K562 (cell line): Measurements from ENCODE around the gene IL1RL2. TPM values are rescaled to one million over a fixed set of nuclear protein-coding genes. Genes with fewer than 3 reads are reported as not detected.
A peak's percentile ranks its signal among the peaks of the same experiment; 100 is the strongest.

Experiments
- ATAC-seq: fragments of 200-7000 bp; cut with Tn5 transposase; 3 replicates; pipeline ENCODE4 v1.9.1; 2020; ENCODE audit warnings: moderate library complexity
- BruUV-seq: library from RNA; stranded (reverse); fragments of 400-500 nt; replicated peaks from 2 replicates; lab custom pipeline; 2021; lab: Mats Ljungman, UMichigan
- CTCF ChIA-PET: fragments of 300-600 bp; formaldehyde crosslinking; extraction: SDS; loops from one replicate; lab custom pipeline; 2021; ENCODE audit warnings: low intra/inter-chr PET ratio; lab: Yijun Ruan, JAX
- POLR2A ChIA-PET: fragments of 300-600, 350-650 bp; sonication (Branson Sonifier 250); formaldehyde crosslinking; extraction: SDS; loops from one replicate; lab custom pipeline; 2021; ENCODE audit warnings: antibody characterized with exemption, inconsistent platforms; lab: Yijun Ruan, JAX
- DNase-seq, 4 experiments: peaks; one replicate each; pipeline versions ENCODE4 v3.0.0 to v3.0.0-alpha.2; 2011 to 2018; ENCODE audit warnings: low spot score in 3 of 4, mixed read lengths in 3 of 4; ENCODE audit errors: extremely low read depth in 1 of 4
- FAIRE-seq: peaks from 2 replicates; lab custom pipeline; 2011; peaks lifted over from hg19 to GRCh38; lab: Jason Lieb, UNC
- H2AFZ ChIP-seq: 2 replicates; pipeline ENCODE4 v1.6.0; 2011; ENCODE audit warnings: low read depth, low read length, control low read depth, inconsistent platforms
- H3K27ac ChIP-seq: fragments of 200-600 bp; 3 replicates; pipeline ENCODE4 v1.8.0; 2011; ENCODE audit warnings: low read depth, mild to moderate bottlenecking, control low read depth, inconsistent platforms, low read length, moderate library complexity, mixed read lengths; ENCODE audit errors: extremely low read depth
- H3K27me3 ChIP-seq, 2 experiments: fragments of 300-600 bp in 1 of 2; 2 replicates in 1 of 2; 3 replicates in 1 of 2; pipeline versions ENCODE4 v1.6.0 to v1.8.0; 2011; ENCODE audit warnings: inconsistent platforms in 2 of 2, low read length in 2 of 2, mild to moderate bottlenecking in 1 of 2, mixed read lengths in 1 of 2, moderate library complexity in 1 of 2; ENCODE audit not compliant: control insufficient read depth in 2 of 2, insufficient read depth in 2 of 2
- H3K36me3 ChIP-seq: fragments of 300-600 bp; 3 replicates; pipeline ENCODE4 v1.8.0; 2011; ENCODE audit warnings: mild to moderate bottlenecking, low read length, inconsistent platforms; ENCODE audit not compliant: control insufficient read depth, insufficient read depth
- H3K4me1 ChIP-seq, 2 experiments: fragments of 200-600 bp in 1 of 2; replicated peaks in 1 of 2; 2 replicates in 1 of 2; 3 replicates in 1 of 2; pipeline versions ENCODE4 v1.5.1 to v1.8.0; 2011; ENCODE audit warnings: inconsistent platforms in 2 of 2, low read length in 2 of 2, mild to moderate bottlenecking in 1 of 2, mixed read lengths in 1 of 2, moderate library complexity in 1 of 2; ENCODE audit not compliant: control insufficient read depth in 2 of 2, insufficient read depth in 2 of 2
- H3K4me2 ChIP-seq: 2 replicates; pipeline ENCODE4 v1.6.1; 2011; ENCODE audit warnings: low read length, control low read depth, inconsistent platforms, mixed read lengths; ENCODE audit not compliant: insufficient read depth
- H3K4me3 ChIP-seq: fragments of 200-600 bp; sonication (generic), shearing (Covaris generic); 2 replicates; pipeline ENCODE4 v1.5.1; 2016; ENCODE audit warnings: control low read depth, inconsistent platforms
- H3K79me2 ChIP-seq: fragments of 200-600 bp; 3 replicates; pipeline ENCODE4 v1.8.0; 2011; ENCODE audit warnings: low read length, inconsistent platforms; ENCODE audit not compliant: control insufficient read depth, insufficient read depth
- H3K9ac ChIP-seq, 2 experiments: 2 replicates each; pipeline versions ENCODE4 v1.6.0 to v1.6.1; 2011; ENCODE audit warnings: low read depth in 2 of 2, low read length in 2 of 2, control low read depth in 1 of 2, inconsistent platforms in 1 of 2, mild to moderate bottlenecking in 1 of 2, mixed read lengths in 1 of 2; ENCODE audit not compliant: insufficient read depth in 1 of 2
- H3K9me1 ChIP-seq: one replicate; pipeline ENCODE4 v1.6.0; 2011; ENCODE audit warnings: inconsistent platforms, mild to moderate bottlenecking, low read length, moderate library complexity; ENCODE audit not compliant: control insufficient read depth, insufficient read depth
- H3K9me3 ChIP-seq: replicated peaks from 2 replicates; pipeline ENCODE4 v1.5.1; 2011; ENCODE audit warnings: low read depth, low read length, inconsistent platforms; ENCODE audit not compliant: control insufficient read depth, insufficient read depth
- H4K20me1 ChIP-seq: replicated peaks from 2 replicates; pipeline ENCODE4 v1.6.1; 2011; ENCODE audit warnings: low read length, inconsistent platforms, mixed read lengths; ENCODE audit not compliant: control insufficient read depth, insufficient read depth
- CTCF ChIP-seq, 3 experiments: IDR thresholded peaks in 2 of 3; conservative IDR thresholded peaks in 1 of 3; 2 replicates each; pipeline ENCODE4 v1.5.1; 2011 to 2012; ENCODE audit warnings: low read length in 3 of 3, mild to moderate bottlenecking in 3 of 3, control low read depth in 2 of 3, improper control_type of control experiment in 1 of 3, inconsistent platforms in 1 of 3, low read depth in 1 of 3, mixed read lengths in 1 of 3, moderate library complexity in 1 of 3; ENCODE audit not compliant: insufficient read depth in 2 of 3
- FOXP4 ChIP-seq: sonication (generic); formaldehyde crosslinking; IDR thresholded peaks from 2 replicates; pipeline ENCODE4 v1.8.0; 2022; ENCODE audit warnings: mild to moderate bottlenecking, missing genetic modification reagents, borderline replicate concordance
- GABPB1 ChIP-seq: sonication (generic); formaldehyde crosslinking; IDR thresholded peaks from 2 replicates; pipeline ENCODE4 v1.8.0; 2022; ENCODE audit warnings: mild to moderate bottlenecking, missing genetic modification reagents
- HDAC8 ChIP-seq: fragments of 450-650 bp; IDR thresholded peaks from 2 replicates; pipeline ENCODE4 v1.6.1; 2016; ENCODE audit warnings: mild to moderate bottlenecking, missing genetic modification characterization, moderate library complexity, missing compliant biosample characterization
- MTA1 ChIP-seq: fragments of 450-650 bp; IDR thresholded peaks from 2 replicates; pipeline ENCODE4 v1.6.1; 2017; ENCODE audit warnings: borderline replicate concordance
- NCOA2 ChIP-seq, 2 experiments: fragments of 450-650 bp; IDR thresholded peaks; 2 replicates each; pipeline ENCODE4 v1.6.1; 2018; ENCODE audit warnings: mild to moderate bottlenecking in 2 of 2, moderate library complexity in 1 of 2; ENCODE audit not compliant: partially characterized antibody in 2 of 2
- PKNOX1 ChIP-seq: fragments of 450-650 bp; IDR thresholded peaks from 2 replicates; pipeline ENCODE4 v1.6.1; 2016
- SMC3 ChIP-seq: conservative IDR thresholded peaks from 2 replicates; pipeline ENCODE4 v1.6.1; 2011; ENCODE audit warnings: low read depth, low read length, improper control_type of control experiment; ENCODE audit not compliant: insufficient read depth
- SUPT5H ChIP-seq: fragments of 450-650 bp; IDR thresholded peaks from 2 replicates; pipeline ENCODE4 v1.6.1; 2016
- TAF7 ChIP-seq: fragments of 450-650 bp; IDR thresholded peaks from 2 replicates; pipeline ENCODE4 v1.6.1; 2016; ENCODE audit warnings: missing genetic modification characterization, missing compliant biosample characterization
- USF2 ChIP-seq: sonication (generic); formaldehyde crosslinking; IDR thresholded peaks from 2 replicates; pipeline ENCODE4 v1.5.0; 2020; ENCODE audit warnings: missing genetic modification reagents
- ZNF23 ChIP-seq: fragments of 250-450 bp; sonication (Bioruptor Pico); IDR thresholded peaks from 2 replicates; pipeline ENCODE4 v1.4.0; 2020; ENCODE audit warnings: mild to moderate bottlenecking
- ZNF347 ChIP-seq: fragments of 450-650 bp; formaldehyde crosslinking; IDR thresholded peaks from 2 replicates; pipeline ENCODE4 v1.4.0; 2020; ENCODE audit warnings: low read depth, mild to moderate bottlenecking, moderate library complexity
- WGBS: fragments of 100-300 bp; shearing (Covaris generic); methylation state at CpG from one replicate; pipeline ENCODE4 v1.1.6; 2016; ENCODE audit warnings: low coverage, mixed read lengths; ENCODE audit not compliant: insufficient coverage; ENCODE audit errors: missing lambda C conversion rate; 5-methylcytosine and 5-hydroxymethylcytosine counted together
- in situ Hi-C: fragments of 300-500 bp; cut with MboI; formaldehyde crosslinking; loops from 4 replicates; pipeline ENCODE4 v1.15.0; 2018; ENCODE audit warnings: inconsistent platforms, mixed read lengths
- intact Hi-C: fragments of 100-400 bp; cut with micrococcal nuclease; formaldehyde crosslinking; loops from 2 replicates; pipeline ENCODE4 v1.14.2; 2022
- polyA plus RNA-seq, 8 experiments: library from polyadenylated mRNA; depleted of rRNA in 4 of 8; stranded (reverse) in 5 of 8; unstranded in 3 of 8; fragments of >200 nt; fragmentation: Nextera tagmentation in 2 of 8; fragmentation: Illumina TruSeq in 1 of 8; extraction: Ambion mirVana in 2 of 8; extraction: Trizol in 1 of 8; gene quantifications; 2 replicates each; pipeline versions ENCODE4 v1.2.1 to v1.2.3, GENCODE V29; 2011 to 2014; ENCODE audit warnings: inconsistent platforms in 1 of 8, missing spikeins in 1 of 8
- total RNA-seq, 7 experiments: library from RNA; depleted of rRNA in 6 of 7; stranded (reverse); fragments of >200 nt in 6 of 7; fragmentation: Illumina TruSeq in 2 of 7; extraction: Trizol in 2 of 7; gene quantifications; 2 replicates each; pipeline versions ENCODE4 v1.2.1 to v1.2.3, GENCODE V29; 2011 to 2021; ENCODE audit warnings: low replicate concordance in 1 of 7

Gene IL1RL2
- total and polyA plus RNA-seq, 9 of the 15 experiments (the other 6 are each of a cell fraction or from before 2014, with no cell fraction given), result not detected

GRCh38 chr2:102245266-102246151, 58.7 kb downstream of the IL1RL2 start:
- Histone ChIP-seq H3K27me3 (0 out of 5 replicates have a peak, but pooled peaks cover 0 to 8% of the 10 kb centered on the region in 2 experiments), H3K4me3 (no peak overlapping the region), H3K9ac (no peak overlapping the region), H3K4me2 (no peak overlapping the region), H3K36me3 (no peaks in the 10 kb centered on the region), H4K20me1 (no peaks in the 10 kb centered on the region), H3K9me1 (no peaks in the 10 kb centered on the region), H2AFZ (no peak overlapping the region), H3K4me1 (peaks cover 0 to 8% of the 10 kb centered on the region in 2 experiments; a peak in 3 of 5 replicates), H3K9me3 (no peaks in the 10 kb centered on the region), H3K79me2 (no peaks in the 10 kb centered on the region), H3K27ac (no peak overlapping the region)
- ATAC-seq (peak; percentile 69), FAIRE-seq (no peak), DNase-seq (peak in 2 of 4 experiments; percentile 29 to 55)
- no TSS peak for BruUV-seq
- in situ Hi-C loops, result no loop called here
- intact Hi-C loops, result loop anchor here (5.0 kb wide), 1 partner anchor 112 kb away; the partner anchor contains the start of gene IL18R1
- WGBS, result 12% methylated on average over 19 of the region's 27 CpGs
- CTCF ChIA-PET, result interaction anchor here (1.1 to 1.7 kb wide), 6 partner anchors 108 to 239 kb away, joined by 3 to 8 read pairs (median 6); partner anchors contain the start of gene IL18R1
- POLR2A ChIA-PET, result no interaction called here
- TF ChIP-seq MTA1 (no peak), SUPT5H (no peak), PKNOX1 (no peak), USF2 (CRISPR knock-in tag) (peak; percentile 8; the same call in 1 of the 2 replicates), HDAC8 (tag) (no peak), FOXP4 (CRISPR knock-in tag) (no peak), SMC3 (peak; percentile 53; the same call in 1 of the 2 replicates), ZNF23 (CRISPR knock-in tag) (no peak), TAF7 (tag) (no peak), CTCF (IDR thresholded peaks at IDR 0.05 in 2 of 3, conservative IDR thresholded peaks at IDR 0.05 in 1 of 3; ENCODE audit: insufficient read depth in 2 of 3, low read depth in 1 of 3, low read length in 3 of 3) (peak; percentile 39 to 65 (median 50)), ZNF347 (CRISPR knock-in tag) (no peak), NCOA2 (IDR thresholded peaks at IDR 0.05; ENCODE audit: partially characterized antibody in 2 of 2) (no peak), GABPB1 (CRISPR knock-in tag) (no peak)
